Keratinocyte (primary cell): ENCODE results near the gene S100PBP.

Experiments
- CTCF ChIP-seq, 3 experiments: IDR thresholded peaks in 1 of 3; conservative IDR thresholded peaks in 1 of 3; optimal IDR thresholded peaks in 1 of 3; 2 replicates in 2 of 3; 3 replicates in 1 of 3; pipeline versions ENCODE3 to v1.5.1; 2011; ENCODE audit warnings: low read length in 3 of 3, mild to moderate bottlenecking in 3 of 3, moderate library complexity in 2 of 3, control low read depth in 1 of 3, inconsistent platforms in 1 of 3; ENCODE audit not compliant: insufficient read depth in 2 of 3; ENCODE audit errors: extremely low read depth in 1 of 3
- EZH2 ChIP-seq: IDR thresholded peaks from one replicate; pipeline ENCODE4 v1.6.1; 2012; ENCODE audit warnings: inconsistent platforms, mild to moderate bottlenecking, low read length, moderate library complexity

GRCh38 chr1:32864375-32865019 lies 47.0 kb downstream of the S100PBP start:
- TF ChIP-seq CTCF (optimal IDR thresholded peaks at IDR 0.05 in 1 of 3, IDR thresholded peaks at IDR 0.05 in 1 of 3, conservative IDR thresholded peaks at IDR 0.05 in 1 of 3; ENCODE audit: extremely low read depth in 1 of 3, insufficient read depth in 2 of 3, low read length in 3 of 3): no peak
- no peak for TF ChIP-seq EZH2
